Activated naive CD8-positive, alpha-beta T cell treated with anti-CD3 and anti-CD28 coated beads, Interleukin-2, amount 50 U/mL, for 16 hours (primary cell): ENCODE data around the gene BSG.
"Not testable (repeated sequence)": the region's sequence is repeated elsewhere in the genome, so short reads cannot be mapped to it uniquely, and the experiment has no call there.

Experiments used
- DNase-seq: peaks from one replicate; pipeline ENCODE4 v3.0.0-alpha.2; 2020; ENCODE audit warnings: low read depth, low spot score

BSG gene

DNA sequence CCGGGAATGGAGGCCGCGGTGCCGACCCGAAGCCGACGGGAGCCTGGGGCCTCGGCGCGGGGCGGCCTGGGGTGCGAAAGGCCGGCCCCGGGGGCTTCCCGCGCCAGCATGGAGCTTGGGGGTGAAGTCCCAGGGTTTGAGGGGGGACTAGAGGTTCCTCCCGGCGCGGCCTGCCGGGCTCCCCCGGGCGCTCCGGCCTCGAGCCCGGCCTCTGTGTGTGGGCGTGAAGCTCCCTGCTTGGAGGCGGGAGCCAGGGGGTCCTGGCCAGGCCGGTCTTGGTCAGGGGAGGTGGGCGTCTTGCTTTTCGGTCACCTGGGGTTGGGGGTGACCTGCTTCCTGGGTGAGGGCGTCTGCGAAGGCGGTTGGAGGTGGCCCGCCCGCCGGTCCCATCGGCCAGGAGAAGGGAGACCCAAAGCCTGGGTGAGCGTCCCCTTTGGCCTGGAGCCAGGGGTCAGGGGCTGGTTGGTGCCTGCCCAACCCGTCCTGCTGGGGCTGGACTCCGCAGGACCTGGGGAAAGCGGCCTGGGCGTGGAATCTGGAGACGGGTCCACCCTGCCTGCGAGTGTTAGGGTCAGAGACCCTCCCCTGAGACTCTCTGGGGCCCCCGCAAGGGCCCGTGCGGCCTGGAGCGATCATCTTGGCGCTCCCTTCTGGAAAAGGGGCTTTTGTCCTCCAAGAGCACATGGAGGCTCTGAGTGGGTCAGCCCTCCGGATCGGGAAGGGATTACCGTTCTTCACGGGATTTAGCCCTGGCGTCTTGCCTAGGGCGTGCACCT is 535 bp downstream of the BSG start:
- no peak for DNase-seq

GRCh38 chr19:573519-573825 is 1.1 kb downstream of the BSG start:
- DNase-seq = no peak

GRCh38 chr19:574658-575526 is 2.5 kb downstream of the BSG start:
- no peak for DNase-seq

- no peak for DNase-seq
These were observed 3.4 kb downstream of the BSG start for GRCh38 chr19:575527-576506.

- DNase-seq = no peak
These were observed 4.5 kb downstream of the BSG start for GRCh38 chr19:576768-577438.

DNA sequence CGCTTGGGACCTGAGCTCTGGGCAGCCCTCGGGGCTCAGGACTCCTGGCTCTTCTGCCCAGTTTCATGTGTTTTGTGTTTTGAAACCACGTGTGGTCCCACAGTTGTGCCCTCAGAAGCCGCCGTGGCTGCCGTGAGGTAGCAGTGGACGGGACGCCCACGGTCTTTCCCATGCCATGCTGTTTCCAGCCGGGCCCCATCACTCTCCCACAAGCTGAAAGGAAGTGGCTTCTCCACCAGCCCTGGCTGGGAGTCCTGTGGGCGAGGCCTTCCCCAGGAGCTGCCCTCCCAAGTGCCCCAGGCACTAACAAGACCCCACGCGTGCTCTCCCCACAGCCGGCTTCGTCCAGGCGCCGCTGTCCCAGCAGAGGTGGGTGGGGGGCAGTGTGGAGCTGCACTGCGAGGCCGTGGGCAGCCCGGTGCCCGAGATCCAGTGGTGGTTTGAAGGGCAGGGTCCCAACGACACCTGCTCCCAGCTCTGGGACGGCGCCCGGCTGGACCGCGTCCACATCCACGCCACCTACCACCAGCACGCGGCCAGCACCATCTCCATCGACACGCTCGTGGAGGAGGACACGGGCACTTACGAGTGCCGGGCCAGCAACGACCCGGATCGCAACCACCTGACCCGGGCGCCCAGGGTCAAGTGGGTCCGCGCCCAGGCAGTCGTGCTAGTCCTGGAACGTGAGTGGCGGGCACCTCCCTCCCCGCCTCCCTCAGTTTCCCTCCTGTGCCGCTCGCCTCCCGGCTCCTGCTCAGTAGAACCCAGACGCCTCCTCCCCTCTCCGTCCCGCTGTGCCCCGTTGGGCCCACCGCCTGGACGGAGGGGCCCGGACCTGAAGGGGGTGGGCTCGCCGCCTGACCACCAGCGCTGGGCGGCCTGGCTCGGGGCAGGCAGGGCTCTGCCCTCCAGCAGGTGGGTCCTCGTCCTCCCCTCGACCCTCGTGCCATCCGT is 5.3 kb downstream of the BSG start:
- no peak for DNase-seq

DNA sequence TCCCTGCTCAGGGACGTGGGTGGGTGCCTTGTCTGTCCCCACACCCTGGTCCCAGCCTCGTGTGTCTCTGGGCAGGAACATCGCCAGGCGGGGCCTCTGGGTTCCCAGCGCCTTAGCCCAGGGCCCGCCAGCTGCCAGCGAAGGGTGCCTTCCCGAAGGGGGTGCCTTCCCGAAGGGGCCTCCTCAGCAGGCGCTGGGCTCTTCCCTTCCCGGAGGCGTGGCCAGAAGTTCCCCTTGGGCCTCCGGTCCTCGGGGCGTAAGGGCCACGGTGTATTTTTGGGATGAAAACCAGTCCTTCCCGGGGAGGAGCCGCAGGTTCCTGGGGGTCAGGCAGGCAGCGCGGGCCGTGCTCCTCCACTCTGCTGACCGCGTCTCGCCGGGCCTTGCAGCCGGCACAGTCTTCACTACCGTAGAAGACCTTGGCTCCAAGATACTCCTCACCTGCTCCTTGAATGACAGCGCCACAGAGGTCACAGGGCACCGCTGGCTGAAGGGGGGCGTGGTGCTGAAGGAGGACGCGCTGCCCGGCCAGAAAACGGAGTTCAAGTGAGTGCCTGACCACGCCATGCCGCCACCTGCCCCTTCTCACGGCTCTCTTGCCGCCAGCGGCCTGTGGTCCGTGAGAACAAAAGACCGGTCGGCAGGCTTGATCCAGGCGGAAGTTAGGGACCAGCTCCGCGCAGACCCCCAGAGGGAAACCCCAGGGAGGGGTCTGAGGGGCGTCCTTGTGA is 6.9 kb downstream of the BSG start:
- no peak for DNase-seq

GRCh38 chr19:579842-580155 is 7.4 kb downstream of the BSG start:
- no peak for DNase-seq

- DNase-seq = no peak
These were observed 8.0 kb downstream of the BSG start for GRCh38 chr19:580274-580835.

- DNase-seq = no peak
These were observed 9.2 kb downstream of the BSG start for GRCh38 chr19:581399-582111.

GRCh38 chr19:582497-583197 is 10.3 kb downstream of the BSG start:
- no peak for DNase-seq

- DNase-seq = no peak
These were observed 11.0 kb downstream of the BSG start for GRCh38 chr19:583198-583967.

DNA sequence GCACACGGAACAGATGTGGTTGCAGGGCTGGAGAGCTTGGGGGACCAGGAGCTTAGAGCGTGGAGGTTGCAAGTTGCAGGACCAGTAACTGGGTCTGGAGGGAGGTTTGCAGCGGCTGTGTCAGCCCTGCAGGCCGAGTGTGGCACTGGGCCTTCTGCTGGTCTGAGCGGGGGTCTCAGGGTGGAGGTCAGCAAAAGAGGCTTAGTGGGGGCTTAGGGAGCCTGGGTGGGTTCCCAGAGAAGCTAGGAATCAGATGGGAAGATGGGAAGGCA is 11.5 kb downstream of the BSG start:
- DNase-seq = no peak

- DNase-seq = peak; percentile 37
These were observed 12.0 kb downstream of the BSG start for GRCh38 chr19:584240-585001.

- not testable (repeated sequence) for DNase-seq
These were observed 12.8 kb downstream of the BSG start for GRCh38 chr19:585146-585545.

- no peak for DNase-seq
These were observed 13.2 kb downstream of the BSG start for GRCh38 chr19:585551-586110.
